ENCODE data around the gene OR2G6.

OR2G6 gene

DNA sequence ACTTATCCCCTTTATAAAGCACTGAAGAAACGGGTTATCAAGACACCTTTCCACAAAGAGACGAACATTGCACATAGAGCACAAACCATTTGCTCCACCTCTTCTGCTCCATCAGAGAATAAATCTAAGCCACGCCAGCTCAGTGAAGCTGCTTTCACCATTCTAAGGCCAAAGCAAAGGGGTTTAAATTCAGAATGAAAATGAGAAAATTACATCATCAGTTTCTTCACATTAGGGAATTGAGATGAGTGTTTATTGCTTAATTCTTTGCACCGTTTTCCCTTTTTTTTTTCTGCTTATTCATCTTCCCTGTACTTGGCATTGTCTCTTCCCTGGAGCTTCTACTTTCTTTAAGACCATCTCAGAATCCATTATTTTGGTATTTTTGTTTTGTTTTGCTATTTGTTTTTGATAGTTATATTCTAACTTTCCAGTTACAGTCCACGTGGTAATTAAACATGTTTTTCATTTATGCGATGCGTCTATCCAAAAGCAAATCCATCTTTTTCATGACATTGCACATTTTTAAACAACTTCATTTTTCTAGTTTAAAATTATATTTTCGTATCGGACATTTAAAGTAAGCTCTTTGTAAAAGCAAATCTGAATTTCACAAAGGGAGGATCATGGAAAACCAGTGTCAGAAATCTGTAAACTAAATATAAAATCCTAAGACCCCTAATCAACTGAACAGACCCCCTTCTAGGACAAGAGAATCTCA, 68.5 kb downstream of the OR2G6 start:
- FAIRE-seq, result no peak

Data from endometrium (tissue), 2 donors.